CD14-positive monocyte (primary cell): ENCODE data around the gene LRP1B. TPM values are rescaled to one million over a fixed set of nuclear protein-coding genes. Genes with fewer than 3 reads are reported as not detected.

Experiments used
- DNase-seq, 3 donors: peaks; one replicate each; pipeline ENCODE4 v3.0.0-alpha.2; 2011 to 2022
- H2AFZ ChIP-seq: 2 replicates; pipeline ENCODE4 v1.6.0; 2012; ENCODE audit warnings: mild to moderate bottlenecking, low read depth, low read length, inconsistent platforms; ENCODE audit not compliant: insufficient read depth, poor library complexity, severe bottlenecking
- H3K27ac ChIP-seq, 2 donors: 1 replicate in 1 of 2; 2 replicates in 1 of 2; pipeline ENCODE4 v1.5.1; 2012 to 2013; ENCODE audit warnings: low read length in 2 of 2, control low read depth in 1 of 2, inconsistent platforms in 1 of 2, low read depth in 1 of 2, mild to moderate bottlenecking in 1 of 2
- H3K27me3 ChIP-seq, 2 donors: one replicate each; pipeline versions ENCODE4 v1.6.0 to v1.6.1; 2011 to 2013; ENCODE audit warnings: low read length in 2 of 2; ENCODE audit not compliant: control insufficient read depth in 2 of 2, insufficient read depth in 2 of 2
- H3K36me3 ChIP-seq, 2 donors: replicated peaks in 1 of 2; 1 replicate in 1 of 2; 2 replicates in 1 of 2; pipeline versions ENCODE4 v1.5.1 to v1.6.1; 2012 to 2013; ENCODE audit warnings: low read length in 2 of 2, control low read depth in 1 of 2, inconsistent platforms in 1 of 2, mild to moderate bottlenecking in 1 of 2; ENCODE audit not compliant: insufficient read depth in 2 of 2, control insufficient read depth in 1 of 2
- H3K4me1 ChIP-seq, 2 donors: 1 replicate in 1 of 2; 2 replicates in 1 of 2; pipeline versions ENCODE4 v1.5.1 to v1.6.1; 2012 to 2013; ENCODE audit warnings: low read length in 2 of 2, control low read depth in 1 of 2, inconsistent platforms in 1 of 2, mild to moderate bottlenecking in 1 of 2, moderate library complexity in 1 of 2; ENCODE audit not compliant: insufficient read depth in 2 of 2, control insufficient read depth in 1 of 2
- H3K4me2 ChIP-seq: replicated peaks from 2 replicates; pipeline ENCODE3; 2012; ENCODE audit warnings: low read length, moderate library complexity, mild to moderate bottlenecking; ENCODE audit not compliant: poor library complexity, severe bottlenecking; ENCODE audit errors: extremely low read depth
- H3K4me3 ChIP-seq, 3 experiments: fragments of 200-600 bp in 1 of 3; sonication (generic) in 1 of 3; replicated peaks in 1 of 3; 1 replicate in 2 of 3; 2 replicates in 1 of 3; pipeline ENCODE4 v1.5.1; 2011 to 2013; ENCODE audit warnings: low read length in 3 of 3, mild to moderate bottlenecking in 3 of 3, control low read depth in 2 of 3, low read depth in 2 of 3, inconsistent platforms in 1 of 3, moderate library complexity in 1 of 3
- H3K79me2 ChIP-seq: 2 replicates; pipeline ENCODE4 v1.6.0; 2012; ENCODE audit warnings: mild to moderate bottlenecking, control low read depth, inconsistent platforms, low read length, moderate library complexity; ENCODE audit not compliant: insufficient read depth
- H3K9ac ChIP-seq: 2 replicates; pipeline ENCODE4 v1.6.0; 2017; ENCODE audit warnings: low read length, mild to moderate bottlenecking; ENCODE audit not compliant: insufficient read depth, poor library complexity, severe bottlenecking
- H3K9me3 ChIP-seq, 2 donors: replicated peaks in 1 of 2; 1 replicate in 1 of 2; 2 replicates in 1 of 2; pipeline versions ENCODE4 v1.5.1 to v1.6.1; 2012 to 2013; ENCODE audit warnings: low read length in 2 of 2, control low read depth in 1 of 2; ENCODE audit not compliant: control insufficient read depth in 1 of 2, insufficient read depth in 1 of 2
- H4K20me1 ChIP-seq: 2 replicates; pipeline ENCODE4 v1.6.0; 2012; ENCODE audit warnings: mild to moderate bottlenecking, low read length, control low read depth, moderate library complexity; ENCODE audit not compliant: insufficient read depth
- H3K27ac Mint-ChIP-seq, 7 donors: one replicate each; pipeline ENCODE4 v1.8.0; 2020; ENCODE audit warnings: mild to moderate bottlenecking in 7 of 7, mixed read lengths in 7 of 7, moderate library complexity in 6 of 7, inconsistent platforms in 2 of 7
- H3K27me3 Mint-ChIP-seq, 3 donors: one replicate each; pipeline ENCODE4 v1.8.0; 2021 to 2022; ENCODE audit warnings: low read depth in 3 of 3, mild to moderate bottlenecking in 3 of 3, mixed read lengths in 3 of 3, moderate library complexity in 3 of 3, inconsistent platforms in 1 of 3
- H3K36me3 Mint-ChIP-seq, 2 donors: one replicate each; pipeline ENCODE4 v1.8.0; 2020; ENCODE audit warnings: mixed read lengths in 2 of 2, inconsistent platforms in 1 of 2, mild to moderate bottlenecking in 1 of 2
- H3K4me1 Mint-ChIP-seq: one replicate; pipeline ENCODE4 v1.8.0; 2020; ENCODE audit warnings: mild to moderate bottlenecking, mixed read lengths
- H3K4me3 Mint-ChIP-seq, 2 donors: one replicate each; pipeline ENCODE4 v1.8.0; 2020; ENCODE audit warnings: mild to moderate bottlenecking in 2 of 2, mixed read lengths in 2 of 2, moderate library complexity in 1 of 2
- H3K9me3 Mint-ChIP-seq, 7 donors: one replicate each; pipeline ENCODE4 v1.8.0; 2020 to 2022; ENCODE audit warnings: mixed read lengths in 7 of 7, mild to moderate bottlenecking in 6 of 7, moderate library complexity in 6 of 7, inconsistent platforms in 2 of 7
- WGBS: methylation state at CpG from one replicate; pipeline ENCODE4 v1.1.5; 2013; ENCODE audit warnings: missing lambda C conversion rate; ENCODE audit not compliant: insufficient coverage; 5-methylcytosine and 5-hydroxymethylcytosine counted together
- intact Hi-C, 2 donors: fragments of 100-400 bp; cut with micrococcal nuclease; formaldehyde crosslinking; loops; one replicate each; pipeline versions ENCODE4 v1.15.0 to v1.15.1; 2023
- polyA plus RNA-seq, 3 donors: library from polyadenylated mRNA; depleted of rRNA in 1 of 3; unstranded in 2 of 3; stranded (reverse) in 1 of 3; fragments of 300-500 nt in 2 of 3; fragments of >200 nt in 1 of 3; fragmentation: Illumina TruSeq in 2 of 3; gene quantifications; 1 replicate in 2 of 3; 2 replicates in 1 of 3; pipeline ENCODE4 v1.2.3, GENCODE V29; 2012 to 2021
- TF ChIP-seq, protein P1 (sequence below): fragments of 200-600 bp; IDR thresholded peaks from one replicate; pipeline ENCODE4 v1.8.0; 2022; ENCODE audit warnings: antibody characterized with exemption, mild to moderate bottlenecking

LRP1B gene
- polyA plus RNA-seq, 3 donors = not detected

DNA sequence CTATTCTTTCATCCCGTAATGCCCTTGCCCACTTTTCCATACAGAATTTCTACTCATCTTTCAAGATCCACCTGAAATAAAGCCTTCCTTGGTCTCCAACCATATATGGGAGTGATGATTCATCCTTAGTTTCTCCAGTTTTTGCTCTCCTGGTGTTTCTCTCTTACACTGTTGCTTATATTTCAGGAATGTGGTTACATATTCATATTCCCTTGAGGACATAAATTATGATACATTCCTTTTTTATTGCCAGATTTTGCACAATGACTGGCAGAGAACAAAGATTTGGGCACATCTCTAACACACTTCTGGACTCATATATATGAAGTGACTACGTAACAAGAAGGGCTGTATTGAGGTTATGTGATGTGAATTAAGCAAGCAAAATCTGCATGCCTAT, 1777.3 kb downstream of the LRP1B start:
- H3K36me3 Mint-ChIP-seq = no peaks in the 10 kb centered on the region
- Histone ChIP-seq H3K79me2 (no peaks in the 10 kb centered on the region), H3K27ac (no peak overlapping the region), H3K4me2 (no peak overlapping the region), H3K27me3 (no peaks in the 10 kb centered on the region), H3K4me1 (no peaks in the 10 kb centered on the region), H3K9ac (no peak overlapping the region), H3K9me3 (no peaks in the 10 kb centered on the region), H3K4me3 (no peak overlapping the region), H3K36me3 (no peaks in the 10 kb centered on the region), H4K20me1 (no peaks in the 10 kb centered on the region), H2AFZ (no peak overlapping the region)
- no peaks in the 10 kb centered on the region for H3K4me1 Mint-ChIP-seq
- no peak overlapping the region for H3K27ac Mint-ChIP-seq
- WGBS = no CpG with 5 or more reads among the region's 2 CpGs
- intact Hi-C loops = no loop called here
- no peaks in the 10 kb centered on the region for H3K27me3 Mint-ChIP-seq
- H3K4me3 Mint-ChIP-seq = no peak overlapping the region
- TF ChIP-seq, protein P1, sequence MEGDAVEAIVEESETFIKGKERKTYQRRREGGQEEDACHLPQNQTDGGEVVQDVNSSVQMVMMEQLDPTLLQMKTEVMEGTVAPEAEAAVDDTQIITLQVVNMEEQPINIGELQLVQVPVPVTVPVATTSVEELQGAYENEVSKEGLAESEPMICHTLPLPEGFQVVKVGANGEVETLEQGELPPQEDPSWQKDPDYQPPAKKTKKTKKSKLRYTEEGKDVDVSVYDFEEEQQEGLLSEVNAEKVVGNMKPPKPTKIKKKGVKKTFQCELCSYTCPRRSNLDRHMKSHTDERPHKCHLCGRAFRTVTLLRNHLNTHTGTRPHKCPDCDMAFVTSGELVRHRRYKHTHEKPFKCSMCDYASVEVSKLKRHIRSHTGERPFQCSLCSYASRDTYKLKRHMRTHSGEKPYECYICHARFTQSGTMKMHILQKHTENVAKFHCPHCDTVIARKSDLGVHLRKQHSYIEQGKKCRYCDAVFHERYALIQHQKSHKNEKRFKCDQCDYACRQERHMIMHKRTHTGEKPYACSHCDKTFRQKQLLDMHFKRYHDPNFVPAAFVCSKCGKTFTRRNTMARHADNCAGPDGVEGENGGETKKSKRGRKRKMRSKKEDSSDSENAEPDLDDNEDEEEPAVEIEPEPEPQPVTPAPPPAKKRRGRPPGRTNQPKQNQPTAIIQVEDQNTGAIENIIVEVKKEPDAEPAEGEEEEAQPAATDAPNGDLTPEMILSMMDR = no peak
- no peaks in the 10 kb centered on the region for H3K9me3 Mint-ChIP-seq
- DNase-seq = no peak

DNA sequence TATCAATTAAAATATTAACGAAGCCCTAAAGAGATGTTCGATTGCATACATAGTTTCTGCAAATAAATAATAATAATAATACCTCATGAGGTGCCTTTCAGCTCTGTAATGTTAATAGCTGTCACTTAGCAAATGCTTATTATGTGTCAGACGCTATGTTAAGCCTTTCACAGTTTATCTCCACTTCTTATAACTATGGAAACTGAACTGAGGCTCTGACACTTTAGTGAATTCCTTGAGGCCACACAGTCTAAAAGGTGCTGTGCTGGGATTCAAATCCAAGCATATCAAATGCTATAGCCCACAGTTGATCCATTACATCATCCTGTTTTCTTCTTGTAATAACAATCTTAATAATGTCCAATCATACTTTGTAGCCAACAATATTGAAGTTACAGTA, 1779.1 kb downstream of the LRP1B start:
- Histone ChIP-seq H3K4me2 (no peak overlapping the region), H3K27ac (no peak overlapping the region), H3K27me3 (no peaks in the 10 kb centered on the region), H3K36me3 (no peaks in the 10 kb centered on the region), H3K79me2 (no peaks in the 10 kb centered on the region), H2AFZ (no peak overlapping the region), H3K9me3 (no peaks in the 10 kb centered on the region), H4K20me1 (no peaks in the 10 kb centered on the region), H3K4me1 (no peaks in the 10 kb centered on the region), H3K4me3 (no peak overlapping the region), H3K9ac (no peak overlapping the region)
- WGBS = no CpG with 5 or more reads among the region's 3 CpGs
- H3K27me3 Mint-ChIP-seq = no peaks in the 10 kb centered on the region
- H3K27ac Mint-ChIP-seq = no peak overlapping the region
- H3K4me1 Mint-ChIP-seq = no peaks in the 10 kb centered on the region
- DNase-seq = no peak
- H3K9me3 Mint-ChIP-seq = no peaks in the 10 kb centered on the region
- H3K36me3 Mint-ChIP-seq = no peaks in the 10 kb centered on the region
- no peak overlapping the region for H3K4me3 Mint-ChIP-seq
- TF ChIP-seq, protein P1 = no peak
- intact Hi-C loops = no loop called here
